CD4-positive, alpha-beta T cell (primary cell): ENCODE results near the gene OLFML1. TPM values are rescaled to one million over a fixed set of nuclear protein-coding genes. Genes with fewer than 3 reads are reported as not detected.
A peak's percentile ranks its signal among the peaks of the same experiment; 100 is the strongest.

Source experiments
- ATAC-seq: fragments of 200-7000 bp; cut with Tn5 transposase; one replicate; pipeline ENCODE4 v1.10.0; 2022; ENCODE audit warnings: mild to moderate bottlenecking; ENCODE audit not compliant: poor library complexity
- CTCF ChIA-PET: fragments of 350-600 bp; sonication (Branson Sonifier 250); formaldehyde crosslinking; loops from one replicate; lab custom pipeline; 2021; ENCODE audit warnings: antibody characterized with exemption, inconsistent platforms; lab: Charles Lee
- POLR2A ChIA-PET: fragments of 350-600 bp; sonication (Branson Sonifier 250); formaldehyde crosslinking; loops from one replicate; lab custom pipeline; 2021; ENCODE audit warnings: antibody characterized with exemption, inconsistent platforms; lab: Charles Lee
- DNase-seq, 14 experiments: peaks; one replicate each; pipeline ENCODE4 v3.0.0-alpha.2; 2013 to 2020; ENCODE audit warnings: mixed read lengths in 2 of 14
- H3K27ac ChIP-seq, 2 donors: one replicate each; pipeline versions ENCODE4 v1.5.1 to v1.7.0; 2013; ENCODE audit warnings: low read length in 2 of 2, low read depth in 1 of 2, mild to moderate bottlenecking in 1 of 2
- H3K27me3 ChIP-seq, 2 experiments: 1 replicate in 1 of 2; 2 replicates in 1 of 2; pipeline versions ENCODE4 v1.6.1 to v1.7.0; 2013; ENCODE audit warnings: low read length in 2 of 2, control low read depth in 1 of 2, mild to moderate bottlenecking in 1 of 2, moderate library complexity in 1 of 2; ENCODE audit not compliant: insufficient read depth in 2 of 2, control insufficient read depth in 1 of 2
- H3K36me3 ChIP-seq: one replicate; pipeline ENCODE4 v1.6.1; 2013; ENCODE audit warnings: low read length, control low read depth; ENCODE audit not compliant: insufficient read depth
- H3K4me1 ChIP-seq: one replicate; pipeline ENCODE4 v1.6.1; 2013; ENCODE audit warnings: low read length, control low read depth; ENCODE audit not compliant: insufficient read depth
- H3K4me3 ChIP-seq: one replicate; pipeline ENCODE4 v1.5.1; 2013; ENCODE audit warnings: mild to moderate bottlenecking, low read length, moderate library complexity
- H3K9me3 ChIP-seq, 2 experiments: 1 replicate in 1 of 2; 2 replicates in 1 of 2; pipeline versions ENCODE4 v1.6.1 to v1.7.0; 2013; ENCODE audit warnings: low read length in 2 of 2, mild to moderate bottlenecking in 2 of 2, control low read depth in 1 of 2, moderate library complexity in 1 of 2; ENCODE audit not compliant: control insufficient read depth in 1 of 2, insufficient read depth in 1 of 2
- H3K27ac Mint-ChIP-seq: one replicate; pipeline ENCODE4 v1.8.0; 2020; ENCODE audit warnings: mixed read lengths
- H3K27me3 Mint-ChIP-seq: one replicate; pipeline ENCODE4 v1.8.0; 2021; ENCODE audit warnings: mixed read lengths
- H3K36me3 Mint-ChIP-seq: one replicate; pipeline ENCODE4 v1.8.0; 2021; ENCODE audit warnings: low read depth, mixed read lengths
- H3K4me1 Mint-ChIP-seq: one replicate; pipeline ENCODE4 v1.8.0; 2021; ENCODE audit warnings: low read depth, mixed read lengths
- H3K4me3 Mint-ChIP-seq: one replicate; pipeline ENCODE4 v1.8.0; 2020; ENCODE audit warnings: mild to moderate bottlenecking, mixed read lengths
- H3K9me3 Mint-ChIP-seq: one replicate; pipeline ENCODE4 v1.8.0; 2020; ENCODE audit warnings: mixed read lengths
- intact Hi-C, 2 experiments: fragments of 100-400 bp; cut with DNase I in 1 of 2; cut with micrococcal nuclease in 1 of 2; formaldehyde crosslinking; loops; one replicate each; pipeline versions ENCODE4 v1.15.1 to v1.9.0; 2023 to 2025; cut with DNase I, micrococcal nuclease
- total RNA-seq, 174 experiments: library from RNA in 2 of 174; stranded (reverse) in 2 of 174; gene quantifications; one replicate each; pipeline ENCODE4 v1.2.3 and lab custom pipeline; 2021 to 2026
- TF ChIP-seq, protein P1 (sequence below): fragments of 200-600 bp; IDR thresholded peaks from one replicate; pipeline ENCODE4 v1.8.0; 2022; ENCODE audit warnings: antibody characterized with exemption, mild to moderate bottlenecking

The OLFML1 gene
- total RNA-seq, 2 experiments from 2014 or later = not detected

GRCh38 chr11:7522546-7522945, 37.2 kb downstream of the OLFML1 start:
- no peak overlapping the region for H3K4me3 Mint-ChIP-seq
- H3K36me3 Mint-ChIP-seq = no peaks in the 10 kb centered on the region
- CTCF ChIA-PET = interaction anchor here (2.2 kb wide), 1 partner anchor 9 kb away, joined by 9 read pairs; the partner anchor contains the start of gene PPFIBP2
- peaks cover 3% of the 10 kb centered on the region for H3K9me3 Mint-ChIP-seq
- DNase-seq (no peak), ATAC-seq (no peak)
- Histone ChIP-seq H3K4me3 (no peak overlapping the region), H3K27ac (no peak overlapping the region), H3K36me3 (no peaks in the 10 kb centered on the region), H3K4me1 (peaks cover 12% of the 10 kb centered on the region), H3K9me3 (no peaks in the 10 kb centered on the region), H3K27me3 (no peaks in the 10 kb centered on the region)
- TF ChIP-seq, protein P1, sequence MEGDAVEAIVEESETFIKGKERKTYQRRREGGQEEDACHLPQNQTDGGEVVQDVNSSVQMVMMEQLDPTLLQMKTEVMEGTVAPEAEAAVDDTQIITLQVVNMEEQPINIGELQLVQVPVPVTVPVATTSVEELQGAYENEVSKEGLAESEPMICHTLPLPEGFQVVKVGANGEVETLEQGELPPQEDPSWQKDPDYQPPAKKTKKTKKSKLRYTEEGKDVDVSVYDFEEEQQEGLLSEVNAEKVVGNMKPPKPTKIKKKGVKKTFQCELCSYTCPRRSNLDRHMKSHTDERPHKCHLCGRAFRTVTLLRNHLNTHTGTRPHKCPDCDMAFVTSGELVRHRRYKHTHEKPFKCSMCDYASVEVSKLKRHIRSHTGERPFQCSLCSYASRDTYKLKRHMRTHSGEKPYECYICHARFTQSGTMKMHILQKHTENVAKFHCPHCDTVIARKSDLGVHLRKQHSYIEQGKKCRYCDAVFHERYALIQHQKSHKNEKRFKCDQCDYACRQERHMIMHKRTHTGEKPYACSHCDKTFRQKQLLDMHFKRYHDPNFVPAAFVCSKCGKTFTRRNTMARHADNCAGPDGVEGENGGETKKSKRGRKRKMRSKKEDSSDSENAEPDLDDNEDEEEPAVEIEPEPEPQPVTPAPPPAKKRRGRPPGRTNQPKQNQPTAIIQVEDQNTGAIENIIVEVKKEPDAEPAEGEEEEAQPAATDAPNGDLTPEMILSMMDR = no peak
- H3K27me3 Mint-ChIP-seq = no peaks in the 10 kb centered on the region
- POLR2A ChIA-PET = interaction anchor here (0.7 to 3.2 kb wide), 3 partner anchors 10 to 18 kb away, joined by 3 to 11 read pairs (median 4); partner anchors contain the start of gene PPFIBP2
- peaks cover 59% of the 10 kb centered on the region for H3K4me1 Mint-ChIP-seq
- no peak overlapping the region for H3K27ac Mint-ChIP-seq
- intact Hi-C loops = loop anchor here in 1 of 2 experiments (10.0 kb wide), 1 partner anchor 768 kb away; no protein-coding TSS in a partner anchor

- intact Hi-C loops = loop anchor here in 1 of 2 experiments (10.0 kb wide), 1 partner anchor 769 kb away; no protein-coding TSS in a partner anchor
- Mint-ChIP-seq H3K4me1 (peaks cover 62% of the 10 kb centered on the region), H3K9me3 (peaks cover 1% of the 10 kb centered on the region), H3K36me3 (no peaks in the 10 kb centered on the region), H3K4me3 (no peak overlapping the region), H3K27me3 (no peaks in the 10 kb centered on the region), H3K27ac (peak overlapping the region; percentile 73)
- no peak for DNase-seq
- no peaks in the 10 kb centered on the region for H3K36me3 ChIP-seq
- H3K9me3 ChIP-seq = no peaks in the 10 kb centered on the region
- POLR2A ChIA-PET = interaction anchor here (1.7 to 3.8 kb wide), 3 partner anchors 9 to 11 kb away, joined by 4 to 30 read pairs (median 11); partner anchors contain the start of gene PPFIBP2
- TF ChIP-seq, protein P1 = no peak
- H3K4me1 ChIP-seq = peaks cover 18% of the 10 kb centered on the region
- CTCF ChIA-PET = no interaction called here
- no peaks in the 10 kb centered on the region for H3K27me3 ChIP-seq
- H3K27ac ChIP-seq = no peak overlapping the region
- no peak for ATAC-seq
- no peak overlapping the region for H3K4me3 ChIP-seq
Observed at GRCh38 chr11:7523416-7524210, 38.3 kb downstream of the OLFML1 start.

DNA sequence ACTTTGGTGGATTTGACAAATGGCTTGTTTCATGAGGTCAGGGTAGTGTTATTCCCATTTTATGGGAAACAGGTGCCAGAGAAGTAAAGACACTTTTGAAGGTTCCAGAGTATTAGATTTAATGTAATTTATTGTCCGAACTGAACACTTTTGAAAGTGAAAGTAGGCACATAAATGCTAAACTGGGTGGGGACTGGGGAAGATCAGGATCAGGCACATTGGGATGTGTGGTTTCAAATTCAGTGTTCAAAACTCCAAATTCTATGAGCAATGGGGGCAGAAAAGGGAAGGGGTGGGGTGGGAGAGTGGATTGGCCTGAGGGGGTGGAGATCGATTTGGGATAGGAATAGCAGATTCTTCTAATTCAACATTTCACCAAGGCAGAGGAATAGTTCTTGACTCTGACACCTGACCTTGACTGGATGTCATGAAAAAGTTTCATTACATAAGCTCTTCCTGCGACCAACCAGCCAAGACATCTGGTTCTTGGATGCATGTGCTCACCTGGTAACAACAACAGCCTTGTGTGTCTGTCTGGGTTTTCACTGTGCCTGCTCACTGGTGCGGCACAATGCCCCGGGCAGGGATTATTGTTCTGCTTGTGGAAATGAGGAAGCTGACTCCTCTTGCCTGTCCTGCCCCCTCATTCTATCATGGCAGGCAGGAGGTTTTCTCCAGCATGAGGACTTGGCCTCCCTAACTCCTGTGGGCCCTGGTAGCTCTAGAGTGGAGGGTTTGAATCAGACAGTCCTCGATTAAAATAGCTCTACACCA, 39.3 kb downstream of the OLFML1 start:
- H3K4me1 ChIP-seq = peaks cover 20% of the 10 kb centered on the region
- ChIA-PET CTCF (no interaction called here), POLR2A (interaction anchor here (1.3 to 3.8 kb wide), 2 partner anchors 10 to 11 kb away, joined by 3 to 30 read pairs; partner anchors contain the start of gene PPFIBP2)
- no peaks in the 10 kb centered on the region for H3K9me3 ChIP-seq
- Mint-ChIP-seq H3K4me3 (peak overlapping the region; percentile 7), H3K36me3 (no peaks in the 10 kb centered on the region), H3K27me3 (no peaks in the 10 kb centered on the region), H3K4me1 (peaks cover 66% of the 10 kb centered on the region), H3K27ac (peak overlapping the region; percentile 73), H3K9me3 (no peaks in the 10 kb centered on the region)
- H3K4me3 ChIP-seq = no peak overlapping the region
- intact Hi-C loops = loop anchor here in 1 of 2 experiments (10.0 kb wide), 1 partner anchor 770 kb away; no protein-coding TSS in a partner anchor
- ATAC-seq (no peak), DNase-seq (no peak)
- no peak overlapping the region for H3K27ac ChIP-seq
- no peaks in the 10 kb centered on the region for H3K27me3 ChIP-seq
- no peaks in the 10 kb centered on the region for H3K36me3 ChIP-seq
- TF ChIP-seq, protein P1 = no peak
